ENCODE results near the gene ZNF778. TPM values are rescaled to one million over a fixed set of nuclear protein-coding genes. Genes with fewer than 3 reads are reported as not detected.

ZNF778 gene
- total and polyA plus RNA-seq, 2 donors (not counting 1 experiment from before 2014, with no cell fraction given) = 2.2 to 13.4 TPM

DNA sequence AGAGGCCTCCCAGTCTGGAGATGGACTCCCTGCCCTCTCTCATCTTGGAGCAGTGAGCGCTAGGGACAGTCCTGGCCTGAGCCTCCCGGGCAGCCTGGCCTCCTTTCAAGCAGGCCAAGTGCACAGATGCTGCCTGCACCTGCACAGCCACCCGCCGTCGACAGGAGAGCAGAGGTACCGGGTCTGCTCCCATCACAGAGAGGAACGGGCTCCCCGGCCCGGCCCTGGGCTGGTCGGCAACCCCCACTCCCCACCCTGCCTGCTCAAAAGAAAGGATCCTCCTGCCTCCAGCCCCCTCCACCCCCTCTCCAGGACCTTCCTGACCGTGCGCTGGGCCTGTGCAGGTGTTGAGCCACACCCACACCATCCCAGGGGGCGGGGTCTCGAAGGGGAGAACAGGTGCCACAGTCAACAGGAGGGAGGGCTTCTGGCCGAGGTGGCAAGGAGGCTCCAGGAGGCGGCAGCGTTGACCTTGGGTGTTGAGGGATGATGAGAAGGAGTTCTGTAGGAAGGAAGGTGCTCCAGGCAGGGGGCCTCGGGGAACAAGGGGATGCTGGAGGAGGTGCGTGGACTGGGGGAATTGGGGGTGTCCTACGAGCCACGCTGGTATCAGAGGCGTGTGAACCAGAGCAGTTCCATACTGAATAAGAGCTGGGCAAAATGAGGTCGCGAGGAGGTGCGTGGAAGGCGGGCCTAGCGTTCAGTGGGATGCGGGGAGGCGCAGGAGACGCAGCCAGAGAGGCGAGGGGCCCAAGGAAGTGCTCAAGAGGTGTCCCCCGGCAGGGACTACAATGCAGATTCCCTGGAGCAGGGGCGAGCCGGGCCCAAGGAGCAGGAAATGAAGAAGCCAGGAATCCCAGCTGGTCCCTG is 46.9 kb upstream of the ZNF778 start:
- no peak for TF ChIP-seq EZH2 (IDR thresholded peaks at IDR 0.05; ENCODE audit: borderline replicate concordance, insufficient read depth, low read depth, low read length, poor library complexity, severe bottlenecking)
- TF ChIP-seq, protein P1, sequence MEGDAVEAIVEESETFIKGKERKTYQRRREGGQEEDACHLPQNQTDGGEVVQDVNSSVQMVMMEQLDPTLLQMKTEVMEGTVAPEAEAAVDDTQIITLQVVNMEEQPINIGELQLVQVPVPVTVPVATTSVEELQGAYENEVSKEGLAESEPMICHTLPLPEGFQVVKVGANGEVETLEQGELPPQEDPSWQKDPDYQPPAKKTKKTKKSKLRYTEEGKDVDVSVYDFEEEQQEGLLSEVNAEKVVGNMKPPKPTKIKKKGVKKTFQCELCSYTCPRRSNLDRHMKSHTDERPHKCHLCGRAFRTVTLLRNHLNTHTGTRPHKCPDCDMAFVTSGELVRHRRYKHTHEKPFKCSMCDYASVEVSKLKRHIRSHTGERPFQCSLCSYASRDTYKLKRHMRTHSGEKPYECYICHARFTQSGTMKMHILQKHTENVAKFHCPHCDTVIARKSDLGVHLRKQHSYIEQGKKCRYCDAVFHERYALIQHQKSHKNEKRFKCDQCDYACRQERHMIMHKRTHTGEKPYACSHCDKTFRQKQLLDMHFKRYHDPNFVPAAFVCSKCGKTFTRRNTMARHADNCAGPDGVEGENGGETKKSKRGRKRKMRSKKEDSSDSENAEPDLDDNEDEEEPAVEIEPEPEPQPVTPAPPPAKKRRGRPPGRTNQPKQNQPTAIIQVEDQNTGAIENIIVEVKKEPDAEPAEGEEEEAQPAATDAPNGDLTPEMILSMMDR (IDR thresholded peaks at IDR 0.05) = no peak
- H2AFZ ChIP-seq (ENCODE audit: insufficient read depth, low read depth, low read length, poor library complexity, severe bottlenecking) = peak overlapping the region; percentile 42
- peaks cover 0 to 5% (median 0%) of the 10 kb centered on the region in 3 donors for H3K9me3 ChIP-seq (ENCODE audit: control extremely low read depth in 1 of 3, control insufficient read depth in 2 of 3, insufficient read depth in 1 of 3, low read length in 2 of 3)
- peak overlapping the region in 4 of 5 experiments; percentile 31 to 51 (median 38) for H3K4me3 ChIP-seq (ENCODE audit: control extremely low read depth in 1 of 5, extremely low read depth in 1 of 5, insufficient read depth in 1 of 5, low read depth in 2 of 5, low read length in 4 of 5)
- H4K20me1 ChIP-seq (ENCODE audit: control insufficient read depth, insufficient read depth, low read length, poor library complexity, severe bottlenecking) = peaks cover 37% of the 10 kb centered on the region
- no peaks in the 10 kb centered on the region for H3K36me3 ChIP-seq (replicated peaks in 1 of 2; ENCODE audit: control extremely low read depth in 1 of 2, control insufficient read depth in 1 of 2, extremely low read depth in 1 of 2, insufficient read depth in 2 of 2, low read length in 1 of 2)
- peaks cover 6% of the 10 kb centered on the region for H3K79me2 ChIP-seq (ENCODE audit: control insufficient read depth, insufficient read depth, low read length)
- peak overlapping the region; percentile 88 for H3K4me2 ChIP-seq (replicated peaks; ENCODE audit: low read depth, low read length, poor library complexity, severe bottlenecking)
- no peaks in the 10 kb centered on the region for H3K9me3 Mint-ChIP-seq (ENCODE audit: insufficient read depth)
- intact Hi-C loops (cut with micrococcal nuclease) = loop anchor here (1.0 to 2.0 kb wide), 7 partner anchors 18 to 519 kb away; partner anchors contain the start of genes CYBA and TRAPPC2L
- ATAC-seq (ENCODE audit: low read depth) (no peak), DNase-seq (peak; percentile 59)
- ChIA-PET POLR2A (interaction anchor here (0.6 to 1.4 kb wide), 4 partner anchors 9 to 231 kb away, joined by 4 read pairs; no protein-coding TSS in a partner anchor), CTCF (interaction anchor here (0.9 to 1.3 kb wide), 6 partner anchors 8 to 433 kb away, joined by 3 to 5 read pairs (median 3); partner anchors contain the start of gene ZNF778)
- peak overlapping the region; percentile 62 for H3K27ac Mint-ChIP-seq
- peak overlapping the region; percentile 59 for H3K4me3 Mint-ChIP-seq
- H3K27me3 Mint-ChIP-seq = peaks cover 4% of the 10 kb centered on the region
- 20% methylated on average over 29 of the region's 34 CpGs for WGBS (ENCODE audit: insufficient coverage)
- H3K9ac ChIP-seq (ENCODE audit: low read length) = peak overlapping the region; percentile 57
- H3K27me3 ChIP-seq (replicated peaks in 1 of 4; ENCODE audit: control extremely low read depth in 1 of 4, control insufficient read depth in 3 of 4, insufficient read depth in 4 of 4, low read length in 3 of 4) = peaks cover 0 to 31% (median 13%) of the 10 kb centered on the region in 4 experiments
- H3K4me1 Mint-ChIP-seq = peaks cover 18% of the 10 kb centered on the region
- H3K4me1 ChIP-seq (ENCODE audit: control insufficient read depth in 2 of 2, insufficient read depth in 2 of 2, low read length in 2 of 2) = peaks cover 28 to 40% of the 10 kb centered on the region in 2 donors
- H3K27ac ChIP-seq (ENCODE audit: low read length in 2 of 2) = no peak overlapping the region

Measured in B cell (primary cell).